SH-SY5Y (cell line): ENCODE data around the gene TMEM229A.

Experiments
- GATA2 ChIP-seq: IDR thresholded peaks from 2 replicates; pipeline ENCODE4 v1.6.1; 2011; ENCODE audit warnings: mild to moderate bottlenecking, low read depth, low read length
- GATA3 ChIP-seq: IDR thresholded peaks from 2 replicates; pipeline ENCODE4 v1.6.1; 2011; ENCODE audit warnings: low read depth, mild to moderate bottlenecking, low read length, moderate library complexity

- TF ChIP-seq GATA3, result no peak
- no peak for TF ChIP-seq GATA2
Measured at GRCh38 chr7:124033095-124033806, 384 bp upstream of the TMEM229A start.
